GM19438 (cell line): ENCODE results near the gene CFAP45.

ENCODE experiments used
- ATAC-seq: cut with Tn5 transposase; IDR thresholded peaks from one replicate; pipeline ENCODE4 v1.9.1; 2021; ENCODE audit warnings: low read depth; ENCODE audit not compliant: unreplicated experiment

The CFAP45 gene

GRCh38 chr1:159937054-159937750, 37.2 kb upstream of the CFAP45 start:
- no peak for ATAC-seq

GRCh38 chr1:159936273-159936904, 36.4 kb upstream of the CFAP45 start:
- ATAC-seq, result no peak

- ATAC-seq, result no peak
These were observed 35.8 kb upstream of the CFAP45 start for GRCh38 chr1:159935719-159936272.

- no peak for ATAC-seq
These were observed 35.3 kb upstream of the CFAP45 start for GRCh38 chr1:159935305-159935704.

- no peak for ATAC-seq
These were observed 34.4 kb upstream of the CFAP45 start for GRCh38 chr1:159934136-159935039.

GRCh38 chr1:159933347-159933746, 33.4 kb upstream of the CFAP45 start:
- ATAC-seq, result no peak

GRCh38 chr1:159932296-159933285, 32.6 kb upstream of the CFAP45 start:
- no peak for ATAC-seq

GRCh38 chr1:159931795-159932173, 31.8 kb upstream of the CFAP45 start:
- ATAC-seq, result no peak

- ATAC-seq, result no peak
These were observed 31.3 kb upstream of the CFAP45 start for GRCh38 chr1:159931101-159931794.

GRCh38 chr1:159930634-159931033, 30.7 kb upstream of the CFAP45 start:
- ATAC-seq, result no peak

- no peak for ATAC-seq
These were observed 30.3 kb upstream of the CFAP45 start for GRCh38 chr1:159930216-159930615.

- ATAC-seq, result no peak
These were observed 29.4 kb upstream of the CFAP45 start for GRCh38 chr1:159929155-159930051.

- ATAC-seq, result no peak
These were observed 28.6 kb upstream of the CFAP45 start for GRCh38 chr1:159928491-159929050.

- ATAC-seq, result no peak
These were observed 28.0 kb upstream of the CFAP45 start for GRCh38 chr1:159927849-159928431.

- no peak for ATAC-seq
These were observed 27.4 kb upstream of the CFAP45 start for GRCh38 chr1:159927211-159927848.

- no peak for ATAC-seq
These were observed 25.7 kb upstream of the CFAP45 start for GRCh38 chr1:159925719-159926078.
